Endothelial cell of umbilical vein (primary cell): Measurements from ENCODE around the gene EVA1A. TPM values are rescaled to one million over a fixed set of nuclear protein-coding genes. Genes with fewer than 3 reads are reported as not detected.

Source experiments
- BruUV-seq: library from RNA; stranded (reverse); fragments of 400-500 nt; replicated peaks from 2 replicates; lab custom pipeline; 2021; lab: Mats Ljungman, UMichigan
- CTCF ChIA-PET: fragments of 300-600, 350-600 bp; sonication (Branson Sonifier 250); formaldehyde crosslinking; loops from one replicate; lab custom pipeline; 2021; ENCODE audit warnings: antibody characterized with exemption, inconsistent platforms; lab: Charles Lee
- POLR2A ChIA-PET: fragments of 300-600, 350-600 bp; sonication (Branson Sonifier 250); formaldehyde crosslinking; loops from one replicate; lab custom pipeline; 2021; ENCODE audit warnings: antibody characterized with exemption, inconsistent platforms; lab: Charles Lee
- DNase-seq: peaks from one replicate; pipeline ENCODE4 v3.0.0-alpha.2; 2011; ENCODE audit warnings: low read depth, low spot score
- FAIRE-seq: peaks from 2 replicates; lab custom pipeline; 2011; peaks lifted over from hg19 to GRCh38; lab: Jason Lieb, UNC
- H2AFZ ChIP-seq: 2 replicates; pipeline ENCODE4 v1.6.0; 2012; ENCODE audit warnings: low read depth, low read length, control low read depth, inconsistent platforms
- H3K27ac ChIP-seq: 2 replicates; pipeline ENCODE4 v1.5.1; 2011; ENCODE audit warnings: low read depth, mild to moderate bottlenecking, control low read depth, low read length, moderate library complexity; ENCODE audit not compliant: insufficient read depth
- H3K27me3 ChIP-seq, 2 experiments: 2 replicates each; pipeline versions ENCODE4 v1.6.0 to v1.6.1; 2011; ENCODE audit warnings: low read length in 2 of 2, mixed read lengths in 1 of 2; ENCODE audit not compliant: control insufficient read depth in 2 of 2, insufficient read depth in 2 of 2
- H3K36me3 ChIP-seq, 2 experiments: 2 replicates in 1 of 2; 3 replicates in 1 of 2; pipeline ENCODE4 v1.5.1; 2011; ENCODE audit warnings: low read length in 2 of 2, mild to moderate bottlenecking in 1 of 2, moderate library complexity in 1 of 2; ENCODE audit not compliant: control insufficient read depth in 2 of 2, insufficient read depth in 2 of 2; ENCODE audit errors: extremely low read depth in 1 of 2
- H3K4me1 ChIP-seq: 3 replicates; pipeline ENCODE4 v1.5.1; 2011; ENCODE audit warnings: mild to moderate bottlenecking, low read length; ENCODE audit not compliant: control insufficient read depth, insufficient read depth; ENCODE audit errors: extremely low read depth
- H3K4me2 ChIP-seq: 2 replicates; pipeline ENCODE4 v1.6.1; 2011; ENCODE audit warnings: low read length, control low read depth, mixed read lengths; ENCODE audit not compliant: insufficient read depth
- H3K4me3 ChIP-seq, 3 experiments: fragments of 200-600 bp in 1 of 3; sonication (generic), shearing (Covaris generic) in 1 of 3; replicated peaks in 1 of 3; 2 replicates each; pipeline ENCODE4 v1.5.1; 2011 to 2016; ENCODE audit warnings: control low read depth in 3 of 3, low read length in 3 of 3, mild to moderate bottlenecking in 2 of 3, inconsistent platforms in 1 of 3, low read depth in 1 of 3, moderate library complexity in 1 of 3; ENCODE audit not compliant: insufficient read depth in 1 of 3
- H3K79me2 ChIP-seq: 2 replicates; pipeline ENCODE4 v1.6.0; 2012; ENCODE audit warnings: low read length, inconsistent platforms; ENCODE audit not compliant: control insufficient read depth, insufficient read depth
- H3K9ac ChIP-seq: replicated peaks from 2 replicates; pipeline ENCODE3; 2011; ENCODE audit warnings: low read length, control low read depth; ENCODE audit not compliant: insufficient read depth; ENCODE audit errors: extremely low read depth
- H3K9me1 ChIP-seq: replicated peaks from 3 replicates; pipeline ENCODE4 v1.6.0; 2011; ENCODE audit warnings: mild to moderate bottlenecking, low read length; ENCODE audit not compliant: control insufficient read depth, insufficient read depth; ENCODE audit errors: extremely low read depth
- H3K9me3 ChIP-seq: replicated peaks from 2 replicates; pipeline ENCODE4 v1.5.1; 2012; ENCODE audit warnings: low read length, inconsistent platforms; ENCODE audit not compliant: control insufficient read depth, insufficient read depth
- H4K20me1 ChIP-seq: replicated peaks from 2 replicates; pipeline ENCODE3; 2011; ENCODE audit warnings: mild to moderate bottlenecking, low read length; ENCODE audit not compliant: control insufficient read depth, insufficient read depth; ENCODE audit errors: extremely low read depth
- CTCF ChIP-seq, 2 donors: IDR thresholded peaks; 1 replicate in 1 of 2; 2 replicates in 1 of 2; pipeline ENCODE4 v1.5.1; 2011; ENCODE audit warnings: low read length in 2 of 2, mild to moderate bottlenecking in 2 of 2, moderate library complexity in 2 of 2, control low read depth in 1 of 2, inconsistent platforms in 1 of 2, low read depth in 1 of 2; ENCODE audit not compliant: insufficient read depth in 1 of 2; ENCODE audit errors: extremely low read depth in 1 of 2
- EZH2 ChIP-seq: IDR thresholded peaks from 2 replicates; pipeline ENCODE4 v1.6.1; 2012; ENCODE audit warnings: borderline replicate concordance, low read depth, mild to moderate bottlenecking, moderate library complexity, low read length, inconsistent platforms; ENCODE audit not compliant: severe bottlenecking
- FOS ChIP-seq: IDR thresholded peaks from 2 replicates; pipeline ENCODE4 v1.6.1; 2011; ENCODE audit warnings: mild to moderate bottlenecking, low read length, moderate library complexity, borderline replicate concordance; ENCODE audit not compliant: insufficient read depth
- GATA2 ChIP-seq: IDR thresholded peaks from 2 replicates; pipeline ENCODE4 v1.7.0; 2011; ENCODE audit warnings: low read depth, mild to moderate bottlenecking, moderate library complexity, mixed read lengths, low read length; ENCODE audit not compliant: insufficient read length, insufficient read depth
- JUN ChIP-seq: IDR thresholded peaks from 2 replicates; pipeline ENCODE4 v1.6.1; 2011; ENCODE audit warnings: borderline replicate concordance, low read depth; ENCODE audit not compliant: insufficient read length, insufficient read depth
- MAX ChIP-seq: IDR thresholded peaks from 2 replicates; pipeline ENCODE4 v1.6.1; 2011; ENCODE audit not compliant: insufficient read depth, insufficient read length
- MYC ChIP-seq: IDR thresholded peaks from one replicate; pipeline ENCODE4 v1.6.1; 2011; ENCODE audit warnings: mild to moderate bottlenecking, low read depth, low read length
- POLR2A ChIP-seq: IDR thresholded peaks from 2 replicates; pipeline ENCODE4 v1.6.1; 2012; ENCODE audit warnings: low read depth, mild to moderate bottlenecking, control low read depth, low read length
- POLR2AphosphoS5 ChIP-seq: IDR thresholded peaks from 2 replicates; pipeline ENCODE4 v1.6.1; 2012; ENCODE audit warnings: low read depth, mild to moderate bottlenecking, control low read depth, low read length, moderate library complexity; ENCODE audit not compliant: insufficient read depth
- dilution Hi-C: fragments of 300-500 bp; cut with MboI; formaldehyde crosslinking; loops from one replicate; pipeline ENCODE4 v1.15.0; 2019; ENCODE audit warnings: low sequenced_read_pairs; ENCODE audit not compliant: extremely low pct_ligation_motif_present
- intact Hi-C: fragments of 100-400 bp; cut with micrococcal nuclease; formaldehyde crosslinking; loops from one replicate; pipeline ENCODE4 v1.10.0; 2022
- polyA plus RNA-seq, 4 experiments: library from polyadenylated mRNA; depleted of rRNA in 3 of 4; stranded (reverse) in 3 of 4; unstranded in 1 of 4; fragments of >200 nt; gene quantifications; 2 replicates each; pipeline versions ENCODE4 v1.2.1 to v1.2.3, GENCODE V29; 2011 to 2012; ENCODE audit warnings: missing spikeins in 1 of 4
- total RNA-seq: library from RNA; stranded (reverse); gene quantifications from 2 replicates; pipeline ENCODE4 v1.2.3, GENCODE V29; 2021

Gene EVA1A
- total and polyA plus RNA-seq, 2 donors (not counting 3 experiments of a cell fraction or from before 2014, with no cell fraction given), result 52.6 to 66.5 TPM

GRCh38 chr2:75609334-75609689, 48.6 kb upstream of the EVA1A start:
- DNase-seq, result no peak
- H2AFZ ChIP-seq, result no peak overlapping the region
- H3K79me2 ChIP-seq, result no peaks in the 10 kb centered on the region
- H3K27me3 ChIP-seq, result peaks cover 7 to 14% of the 10 kb centered on the region in 2 experiments
- no TSS peak for BruUV-seq
- peaks cover 6% of the 10 kb centered on the region for H3K4me1 ChIP-seq
- H3K4me2 ChIP-seq, result no peak overlapping the region
- POLR2A ChIA-PET, result no interaction called here
- H3K9me1 ChIP-seq, result no peaks in the 10 kb centered on the region
- H3K9me3 ChIP-seq, result no peaks in the 10 kb centered on the region
- H3K36me3 ChIP-seq, result no peaks in the 10 kb centered on the region
- no peak overlapping the region for H3K27ac ChIP-seq
- CTCF ChIA-PET, result interaction anchor here (1.5 to 3.6 kb wide), 8 partner anchors 10 to 545 kb away, joined by 3 to 228 read pairs (median 15); partner anchors contain the start of gene EVA1A
- H3K4me3 ChIP-seq, result no peak overlapping the region
- intact Hi-C loops, result loop anchor here (1.0 kb wide), 4 partner anchors 19 to 144 kb away; partner anchors contain the start of gene EVA1A
- TF ChIP-seq MYC, result no peak
- TF ChIP-seq GATA2, result no peak
- no peak for TF ChIP-seq JUN
- no peak for TF ChIP-seq EZH2
- no peak for FAIRE-seq
- dilution Hi-C loops, result loop anchor here (25.0 kb wide), 1 partner anchor 147 kb away; no protein-coding TSS in a partner anchor
- no peaks in the 10 kb centered on the region for H4K20me1 ChIP-seq
- no peak overlapping the region for H3K9ac ChIP-seq

GRCh38 chr2:75608684-75609333, 48.1 kb upstream of the EVA1A start:
- TF ChIP-seq MAX (no peak), CTCF (IDR thresholded peaks at IDR 0.05; ENCODE audit: extremely low read depth in 1 of 2, insufficient read depth in 1 of 2, low read depth in 1 of 2, low read length in 2 of 2) (peak; percentile 97 to 99), JUN (no peak), MYC (no peak), POLR2AphosphoS5 (no peak), POLR2A (no peak), EZH2 (no peak), FOS (no peak), GATA2 (no peak)
- no peak overlapping the region for H3K4me3 ChIP-seq
- intact Hi-C loops, result loop anchor here (1.0 kb wide), 4 partner anchors 19 to 144 kb away; partner anchors contain the start of gene EVA1A

More at GRCh38 chr2:75608684-75609333, 48.1 kb upstream of the EVA1A start:
- ChIA-PET POLR2A (interaction anchor here (0.8 kb wide), 1 partner anchor 106 kb away, joined by 3 read pairs; no protein-coding TSS in a partner anchor), CTCF (interaction anchor here (0.7 to 3.6 kb wide), 20 partner anchors 11 to 408 kb away, joined by 3 to 228 read pairs (median 4); partner anchors contain the start of gene EVA1A)
- no peaks in the 10 kb centered on the region for H4K20me1 ChIP-seq
- peak; percentile 81 for FAIRE-seq
- dilution Hi-C loops, result loop anchor here (25.0 kb wide), 1 partner anchor 147 kb away; no protein-coding TSS in a partner anchor
- no TSS peak for BruUV-seq
- peaks cover 6% of the 10 kb centered on the region for H3K4me1 ChIP-seq
- peak overlapping the region; percentile 44 for H3K4me2 ChIP-seq
- no peak overlapping the region for H3K27ac ChIP-seq
- no peaks in the 10 kb centered on the region for H3K36me3 ChIP-seq
- H3K79me2 ChIP-seq, result no peaks in the 10 kb centered on the region
- H3K27me3 ChIP-seq, result peaks cover 7 to 14% of the 10 kb centered on the region in 2 experiments
- DNase-seq, result peak; percentile 60
- no peak overlapping the region for H3K9ac ChIP-seq
- no peaks in the 10 kb centered on the region for H3K9me1 ChIP-seq
- peak overlapping the region; percentile 95 for H2AFZ ChIP-seq
- H3K9me3 ChIP-seq, result no peaks in the 10 kb centered on the region
